Measurements from ENCODE around the gene PTGDR2. TPM values are rescaled to one million over a fixed set of nuclear protein-coding genes. Genes with fewer than 3 reads are reported as not detected.

The PTGDR2 gene
- total and polyA plus RNA-seq, 4 donors: 0.08 to 7.1 (median 0.32) TPM

- Histone ChIP-seq H3K9me3 (ENCODE audit: control insufficient read depth in 4 of 4, low read length in 3 of 4) (no peaks in the 10 kb centered on the region), H3K4me1 (ENCODE audit: control insufficient read depth in 4 of 4, insufficient read depth in 4 of 4, low read length in 3 of 4) (peaks cover 0 to 8% (median 4%) of the 10 kb centered on the region in 4 donors), H3K27me3 (ENCODE audit: control insufficient read depth in 4 of 4, insufficient read depth in 4 of 4, low read length in 3 of 4) (no peaks in the 10 kb centered on the region), H3K9ac (ENCODE audit: low read depth in 1 of 2, low read length in 2 of 2) (no peak overlapping the region), H3K27ac (ENCODE audit: low read depth in 1 of 2, low read length in 2 of 2) (no peak overlapping the region), H3K4me3 (ENCODE audit: low read depth in 1 of 3, low read length in 3 of 3) (no peak overlapping the region), H3K36me3 (ENCODE audit: control insufficient read depth in 4 of 4, insufficient read depth in 3 of 4, low read depth in 1 of 4, low read length in 3 of 4) (no peaks in the 10 kb centered on the region)
- no peak for DNase-seq (ENCODE audit: low spot score)
- 76% methylated on average over 16 of the region's 16 CpGs for WGBS
- no peak for TF ChIP-seq JUND (IDR thresholded peaks at IDR 0.05)
- TF ChIP-seq YY1 (IDR thresholded peaks at IDR 0.05): no peak
- no peak for TF ChIP-seq TAF1 (conservative IDR thresholded peaks at IDR 0.05)
- TF ChIP-seq FOXA1 (IDR thresholded peaks at IDR 0.05): no peak
- TF ChIP-seq, protein P1, sequence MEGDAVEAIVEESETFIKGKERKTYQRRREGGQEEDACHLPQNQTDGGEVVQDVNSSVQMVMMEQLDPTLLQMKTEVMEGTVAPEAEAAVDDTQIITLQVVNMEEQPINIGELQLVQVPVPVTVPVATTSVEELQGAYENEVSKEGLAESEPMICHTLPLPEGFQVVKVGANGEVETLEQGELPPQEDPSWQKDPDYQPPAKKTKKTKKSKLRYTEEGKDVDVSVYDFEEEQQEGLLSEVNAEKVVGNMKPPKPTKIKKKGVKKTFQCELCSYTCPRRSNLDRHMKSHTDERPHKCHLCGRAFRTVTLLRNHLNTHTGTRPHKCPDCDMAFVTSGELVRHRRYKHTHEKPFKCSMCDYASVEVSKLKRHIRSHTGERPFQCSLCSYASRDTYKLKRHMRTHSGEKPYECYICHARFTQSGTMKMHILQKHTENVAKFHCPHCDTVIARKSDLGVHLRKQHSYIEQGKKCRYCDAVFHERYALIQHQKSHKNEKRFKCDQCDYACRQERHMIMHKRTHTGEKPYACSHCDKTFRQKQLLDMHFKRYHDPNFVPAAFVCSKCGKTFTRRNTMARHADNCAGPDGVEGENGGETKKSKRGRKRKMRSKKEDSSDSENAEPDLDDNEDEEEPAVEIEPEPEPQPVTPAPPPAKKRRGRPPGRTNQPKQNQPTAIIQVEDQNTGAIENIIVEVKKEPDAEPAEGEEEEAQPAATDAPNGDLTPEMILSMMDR (IDR thresholded peaks at IDR 0.05; ENCODE audit: low read depth, low read length, missing input control): no peak
- TF ChIP-seq, protein P2, sequence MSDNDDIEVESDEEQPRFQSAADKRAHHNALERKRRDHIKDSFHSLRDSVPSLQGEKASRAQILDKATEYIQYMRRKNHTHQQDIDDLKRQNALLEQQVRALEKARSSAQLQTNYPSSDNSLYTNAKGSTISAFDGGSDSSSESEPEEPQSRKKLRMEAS (IDR thresholded peaks at IDR 0.05): no peak
- TF ChIP-seq GABPA (IDR thresholded peaks at IDR 0.05 in 1 of 2, conservative IDR thresholded peaks at IDR 0.05 in 1 of 2): no peak
- TF ChIP-seq HNF4G (IDR thresholded peaks at IDR 0.05): no peak
- TF ChIP-seq FOXA2 (IDR thresholded peaks at IDR 0.05): no peak
- TF ChIP-seq ATF3 (IDR thresholded peaks at IDR 0.05): no peak
- no peak for TF ChIP-seq EGR1 (IDR thresholded peaks at IDR 0.05; ENCODE audit: low read depth in 2 of 2)
- TF ChIP-seq RAD21 (IDR thresholded peaks at IDR 0.05): no peak
- TF ChIP-seq REST (IDR thresholded peaks at IDR 0.05): no peak
- TF ChIP-seq RXRA (IDR thresholded peaks at IDR 0.05): no peak
- TF ChIP-seq NR2F2 (IDR thresholded peaks at IDR 0.05): no peak
These were observed 17.3 kb upstream of the PTGDR2 start for GRCh38 chr11:60872961-60873524.

- Histone ChIP-seq H3K4me1 (ENCODE audit: control insufficient read depth in 4 of 4, insufficient read depth in 4 of 4, low read length in 3 of 4) (peaks cover 0 to 8% (median 4%) of the 10 kb centered on the region in 4 donors), H3K9ac (ENCODE audit: low read depth in 1 of 2, low read length in 2 of 2) (no peak overlapping the region), H3K27me3 (ENCODE audit: control insufficient read depth in 4 of 4, insufficient read depth in 4 of 4, low read length in 3 of 4) (no peaks in the 10 kb centered on the region), H3K36me3 (ENCODE audit: control insufficient read depth in 4 of 4, insufficient read depth in 3 of 4, low read depth in 1 of 4, low read length in 3 of 4) (no peaks in the 10 kb centered on the region), H3K9me3 (ENCODE audit: control insufficient read depth in 4 of 4, low read length in 3 of 4) (no peaks in the 10 kb centered on the region), H3K4me3 (ENCODE audit: low read depth in 1 of 3, low read length in 3 of 3) (no peak overlapping the region), H3K27ac (ENCODE audit: low read depth in 1 of 2, low read length in 2 of 2) (no peak overlapping the region)
- WGBS: 92% methylated on average over 6 of the region's 6 CpGs
- no peak for DNase-seq (ENCODE audit: low spot score)
- TF ChIP-seq NR2F2 (IDR thresholded peaks at IDR 0.05) (no peak), REST (IDR thresholded peaks at IDR 0.05) (no peak), RXRA (IDR thresholded peaks at IDR 0.05) (peak; percentile 58 to 76), FOXA1 (IDR thresholded peaks at IDR 0.05) (no peak)
- TF ChIP-seq, protein P3, sequence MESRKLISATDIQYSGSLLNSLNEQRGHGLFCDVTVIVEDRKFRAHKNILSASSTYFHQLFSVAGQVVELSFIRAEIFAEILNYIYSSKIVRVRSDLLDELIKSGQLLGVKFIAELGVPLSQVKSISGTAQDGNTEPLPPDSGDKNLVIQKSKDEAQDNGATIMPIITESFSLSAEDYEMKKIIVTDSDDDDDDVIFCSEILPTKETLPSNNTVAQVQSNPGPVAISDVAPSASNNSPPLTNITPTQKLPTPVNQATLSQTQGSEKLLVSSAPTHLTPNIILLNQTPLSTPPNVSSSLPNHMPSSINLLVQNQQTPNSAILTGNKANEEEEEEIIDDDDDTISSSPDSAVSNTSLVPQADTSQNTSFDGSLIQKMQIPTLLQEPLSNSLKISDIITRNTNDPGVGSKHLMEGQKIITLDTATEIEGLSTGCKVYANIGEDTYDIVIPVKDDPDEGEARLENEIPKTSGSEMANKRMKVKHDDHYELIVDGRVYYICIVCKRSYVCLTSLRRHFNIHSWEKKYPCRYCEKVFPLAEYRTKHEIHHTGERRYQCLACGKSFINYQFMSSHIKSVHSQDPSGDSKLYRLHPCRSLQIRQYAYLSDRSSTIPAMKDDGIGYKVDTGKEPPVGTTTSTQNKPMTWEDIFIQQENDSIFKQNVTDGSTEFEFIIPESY (IDR thresholded peaks at IDR 0.05): no peak
These were observed 16.6 kb upstream of the PTGDR2 start for GRCh38 chr11:60872124-60872960.

All from liver (tissue), 9 donors.